Stimulated activated CD4-positive, alpha-beta T cell treated with anti-CD3 and anti-CD28 coated beads, Interleukin-1b, Interleukin-23, amount 100 ng/mL, for 48 hours (primary cell): ENCODE measurements around the gene EFCC1.

Experiments
- DNase-seq: peaks from one replicate; pipeline ENCODE4 v3.0.0-alpha.2; 2020

Gene EFCC1

GRCh38 chr3:129001101-129001805, at the start of gene EFCC1:
EFCC1 (plus strand) TSS chr3:129001304; CDS start chr3:129001629, 325 bp downstream.
- no peak for DNase-seq

GRCh38 chr3:128956440-128956839, 44.7 kb upstream of the EFCC1 start:
- DNase-seq = no peak

- no peak for DNase-seq
Observed at GRCh38 chr3:128965280-128965679, 35.8 kb upstream of the EFCC1 start.

- DNase-seq = no peak
Observed at GRCh38 chr3:128965818-128966217, 35.3 kb upstream of the EFCC1 start.

- DNase-seq = no peak
Observed at GRCh38 chr3:128967748-128968355, 33.3 kb upstream of the EFCC1 start.

GRCh38 chr3:128969993-128970739, 30.9 kb upstream of the EFCC1 start:
- DNase-seq = peak; percentile 53

GRCh38 chr3:128970740-128971047, 30.4 kb upstream of the EFCC1 start:
- no peak for DNase-seq

- DNase-seq = no peak
Observed at GRCh38 chr3:128971421-128972100, 29.5 kb upstream of the EFCC1 start.

- no peak for DNase-seq
Observed at GRCh38 chr3:128973988-128974564, 27.0 kb upstream of the EFCC1 start.

GRCh38 chr3:128975276-128975675, 25.8 kb upstream of the EFCC1 start:
- no peak for DNase-seq

GRCh38 chr3:128983293-128984069, 17.6 kb upstream of the EFCC1 start:
- no peak for DNase-seq

- no peak for DNase-seq
Observed at GRCh38 chr3:128984596-128984995, 16.5 kb upstream of the EFCC1 start.

GRCh38 chr3:128987302-128988100, 13.6 kb upstream of the EFCC1 start:
- DNase-seq = no peak

GRCh38 chr3:128988286-128988685, 12.8 kb upstream of the EFCC1 start:
- no peak for DNase-seq

GRCh38 chr3:128991355-128991895, 9.7 kb upstream of the EFCC1 start:
- no peak for DNase-seq

- no peak for DNase-seq
Observed at GRCh38 chr3:128992926-128993460, 8.1 kb upstream of the EFCC1 start.

GRCh38 chr3:128993461-128994172, 7.5 kb upstream of the EFCC1 start, which contains the start of gene CFAP92:
CFAP92 (minus strand) TSS chr3:128994076; CDS start chr3:128993304, 772 bp downstream.
- DNase-seq = peak; percentile 88

- DNase-seq = no peak
Observed at GRCh38 chr3:128994173-128994512, 7.0 kb upstream of the EFCC1 start.

- DNase-seq = peak; percentile 15
Observed at GRCh38 chr3:128994581-128995546, 6.2 kb upstream of the EFCC1 start.
